ENCODE measurements around the gene PIK3R2. TPM values are rescaled to one million over a fixed set of nuclear protein-coding genes. Genes with fewer than 3 reads are reported as not detected.
A peak's percentile ranks its signal among the peaks of the same experiment; 100 is the strongest.

PIK3R2 gene
- total RNA-seq, 1 experiment from 2014 or later, result 37.6 TPM

GRCh38 chr19:18160493-18160970 lies 7.6 kb downstream of the PIK3R2 start:
- H3K27ac ChIP-seq (ENCODE audit: low read length), result no peak overlapping the region
- H3K27me3 ChIP-seq (ENCODE audit: control insufficient read depth, insufficient read depth, low read length), result no peaks in the 10 kb centered on the region
- POLR2A ChIA-PET, result no interaction called here
- no peaks in the 10 kb centered on the region; the same call in 1 of the 2 replicates for H3K36me3 ChIP-seq (ENCODE audit: control insufficient read depth, insufficient read depth, low read length)
- DNase-seq (ENCODE audit: low read depth, low spot score) (no peak), ATAC-seq (peak; percentile 20)
- H3K4me1 ChIP-seq (ENCODE audit: control insufficient read depth, insufficient read depth, low read length), result peaks cover 18% of the 10 kb centered on the region
- no TSS peak for BruUV-seq (replicated peaks)
- H3K4me3 ChIP-seq (ENCODE audit: low read depth in 2 of 2, low read length in 2 of 2), result no peak overlapping the region
- intact Hi-C loops (cut with micrococcal nuclease; ENCODE audit: unreplicated experiment), result loop anchor here (10.0 kb wide), 1 partner anchor 46 kb away; no protein-coding TSS in a partner anchor
- H3K9me3 ChIP-seq (ENCODE audit: control insufficient read depth, insufficient read depth, low read depth, low read length), result no peaks in the 10 kb centered on the region
- CTCF ChIA-PET, result interaction anchor here (0.5 to 0.6 kb wide), 2 partner anchors 48 to 429 kb away, joined by 4 to 8 read pairs; no protein-coding TSS in a partner anchor
- TF ChIP-seq CTCF (IDR thresholded peaks at IDR 0.05), result no peak
- no peak for TF ChIP-seq POLR2AphosphoS5 (IDR thresholded peaks at IDR 0.05; ENCODE audit: low read depth, low read length)
- no peak for TF ChIP-seq TCF7L2 (IDR thresholded peaks at IDR 0.05; ENCODE audit: low read depth, low read length)
- no peak for TF ChIP-seq SIN3A (IDR thresholded peaks at IDR 0.05; ENCODE audit: borderline replicate concordance, insufficient read depth, low read depth, low read length)
- no peak for TF ChIP-seq REST (IDR thresholded peaks at IDR 0.05; ENCODE audit: insufficient read depth in 1 of 2, low read depth in 2 of 2, low read length in 1 of 2)
- in situ Hi-C loops (cut with HindIII; ENCODE audit: low pct_unique_long_range_greater_than_20kb, low sequenced_read_pairs), result no loop called here

GRCh38 chr19:18160971-18161635 lies 8.1 kb downstream of the PIK3R2 start:
- intact Hi-C loops (cut with micrococcal nuclease; ENCODE audit: unreplicated experiment), result loop anchor here (10.0 kb wide), 1 partner anchor 46 kb away; no protein-coding TSS in a partner anchor
- POLR2A ChIA-PET, result no interaction called here
- H3K27ac ChIP-seq (ENCODE audit: low read length), result no peak overlapping the region

More at GRCh38 chr19:18160971-18161635, 8.1 kb downstream of the PIK3R2 start:
- in situ Hi-C loops (cut with HindIII; ENCODE audit: low pct_unique_long_range_greater_than_20kb, low sequenced_read_pairs), result no loop called here
- Histone ChIP-seq H3K27me3 (ENCODE audit: control insufficient read depth, insufficient read depth, low read length) (no peaks in the 10 kb centered on the region), H3K36me3 (ENCODE audit: control insufficient read depth, insufficient read depth, low read length) (no peaks in the 10 kb centered on the region; the same call in 1 of the 2 replicates), H3K4me1 (ENCODE audit: control insufficient read depth, insufficient read depth, low read length) (peaks cover 17% of the 10 kb centered on the region), H3K4me3 (ENCODE audit: low read depth in 2 of 2, low read length in 2 of 2) (no peak overlapping the region), H3K9me3 (ENCODE audit: control insufficient read depth, insufficient read depth, low read depth, low read length) (no peaks in the 10 kb centered on the region)
- BruUV-seq (replicated peaks), result no TSS peak
- TF ChIP-seq CTCF (IDR thresholded peaks at IDR 0.05), result peak; percentile 95
- no peak for TF ChIP-seq SIN3A (IDR thresholded peaks at IDR 0.05; ENCODE audit: borderline replicate concordance, insufficient read depth, low read depth, low read length)
- peak; percentile 89 for ATAC-seq
- CTCF ChIA-PET, result interaction anchor here (0.5 to 0.6 kb wide), 2 partner anchors 48 to 429 kb away, joined by 4 to 8 read pairs; no protein-coding TSS in a partner anchor
- DNase-seq (ENCODE audit: low read depth, low spot score), result no peak

Measured in Panc1 (cell line).